MM.1S (cell line): Measurements from ENCODE around the gene CS.

Experiments used
- EZH2 ChIP-seq: fragments of 300-600 bp; sonication (generic); optimal IDR thresholded peaks from 2 replicates; pipeline ENCODE3; 2017; ENCODE audit warnings: low read depth, mild to moderate bottlenecking, antibody characterized with exemption, low read length, mixed read lengths
- TF ChIP-seq, protein P1 (sequence below): fragments of 300-600 bp; sonication (generic); IDR thresholded peaks from 2 replicates; pipeline ENCODE4 v1.5.1; 2016; ENCODE audit warnings: antibody characterized with exemption, low read length, mixed read lengths

DNA sequence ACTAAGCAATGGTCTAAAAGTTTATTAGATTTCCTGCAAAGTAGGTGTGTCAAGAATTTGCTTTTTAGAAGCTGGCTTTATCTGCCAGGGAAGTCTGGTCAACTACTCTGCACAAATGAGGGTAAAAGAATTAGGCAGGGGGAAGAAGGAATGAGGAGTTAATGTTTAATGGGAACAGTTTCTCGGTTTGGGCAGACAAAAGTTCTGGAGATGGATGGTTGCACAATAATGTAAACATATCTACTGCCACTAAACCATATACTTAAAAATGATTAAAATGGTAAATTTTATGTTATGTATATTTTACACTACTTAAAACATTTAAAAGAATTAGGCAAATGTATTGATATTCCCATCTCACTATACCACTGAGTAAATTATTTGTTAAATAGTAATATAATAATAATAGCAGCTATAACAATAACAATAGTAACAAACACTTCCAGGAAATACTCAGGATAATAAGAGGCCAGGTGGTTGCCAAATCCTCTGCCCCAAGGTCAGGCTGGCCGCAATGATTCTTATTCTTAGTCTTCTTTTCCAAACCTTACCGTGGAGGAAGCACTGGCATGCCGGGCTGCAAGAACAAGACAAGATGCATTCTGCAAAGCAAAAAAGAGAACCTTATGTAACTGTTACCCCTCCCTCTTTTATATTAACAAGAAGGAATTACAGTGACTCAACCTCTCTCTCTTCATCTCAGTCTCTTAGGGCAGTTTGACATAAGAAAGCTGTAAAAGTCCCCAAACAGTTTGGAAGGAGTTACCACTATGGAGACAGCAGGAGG, 13.9 kb downstream of the CS start:
- TF ChIP-seq, protein P1, sequence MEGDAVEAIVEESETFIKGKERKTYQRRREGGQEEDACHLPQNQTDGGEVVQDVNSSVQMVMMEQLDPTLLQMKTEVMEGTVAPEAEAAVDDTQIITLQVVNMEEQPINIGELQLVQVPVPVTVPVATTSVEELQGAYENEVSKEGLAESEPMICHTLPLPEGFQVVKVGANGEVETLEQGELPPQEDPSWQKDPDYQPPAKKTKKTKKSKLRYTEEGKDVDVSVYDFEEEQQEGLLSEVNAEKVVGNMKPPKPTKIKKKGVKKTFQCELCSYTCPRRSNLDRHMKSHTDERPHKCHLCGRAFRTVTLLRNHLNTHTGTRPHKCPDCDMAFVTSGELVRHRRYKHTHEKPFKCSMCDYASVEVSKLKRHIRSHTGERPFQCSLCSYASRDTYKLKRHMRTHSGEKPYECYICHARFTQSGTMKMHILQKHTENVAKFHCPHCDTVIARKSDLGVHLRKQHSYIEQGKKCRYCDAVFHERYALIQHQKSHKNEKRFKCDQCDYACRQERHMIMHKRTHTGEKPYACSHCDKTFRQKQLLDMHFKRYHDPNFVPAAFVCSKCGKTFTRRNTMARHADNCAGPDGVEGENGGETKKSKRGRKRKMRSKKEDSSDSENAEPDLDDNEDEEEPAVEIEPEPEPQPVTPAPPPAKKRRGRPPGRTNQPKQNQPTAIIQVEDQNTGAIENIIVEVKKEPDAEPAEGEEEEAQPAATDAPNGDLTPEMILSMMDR = no peak
- no peak for TF ChIP-seq EZH2
